Activated T-helper 2 cell treated with anti-CD3 and anti-CD28 coated beads, Interferon-gamma antibody, Interleukin-2, Interleukin-4, amounts not matched to agents 10 μg/mL and 5 μg/mL and 100 μg/mL, durations not matched to agents 14 hours and 24 hours and 36 hours (primary cell): ENCODE measurements around the gene ZNF226. TPM values are rescaled to one million over a fixed set of nuclear protein-coding genes. Genes with fewer than 3 reads are reported as not detected.
"Not testable (repeated sequence)": the region's sequence is repeated elsewhere in the genome, so short reads cannot be mapped to it uniquely, and the experiment has no call there.

Source experiments
- DNase-seq: peaks from one replicate; pipeline ENCODE4 v3.0.0; 2021; ENCODE audit warnings: low spot score
- H3K27ac Mint-ChIP-seq: one replicate; pipeline ENCODE4 v1.8.0; 2021; ENCODE audit warnings: mixed read lengths
- H3K27me3 Mint-ChIP-seq: one replicate; pipeline ENCODE4 v1.8.0; 2021; ENCODE audit warnings: low read depth, mixed read lengths
- H3K36me3 Mint-ChIP-seq: one replicate; pipeline ENCODE4 v1.8.0; 2021; ENCODE audit warnings: low read depth, mixed read lengths
- H3K4me1 Mint-ChIP-seq: one replicate; pipeline ENCODE4 v1.8.0; 2021; ENCODE audit warnings: low read depth, mixed read lengths
- H3K4me3 Mint-ChIP-seq: one replicate; pipeline ENCODE4 v1.8.0; 2021; ENCODE audit warnings: low read depth, mild to moderate bottlenecking, moderate library complexity, mixed read lengths
- H3K9me3 Mint-ChIP-seq: one replicate; pipeline ENCODE4 v1.8.0; 2021; ENCODE audit warnings: mixed read lengths
- intact Hi-C: fragments of 100-400 bp; cut with micrococcal nuclease; formaldehyde crosslinking; loops from one replicate; pipeline ENCODE4 v1.15.1; 2023
- total RNA-seq: library from RNA; stranded (reverse); gene quantifications from 2 replicates; pipeline ENCODE4 v1.2.3, GENCODE V29; 2022

The ZNF226 gene
- total RNA-seq, 1 donor from 2014 or later: 6.6 TPM

DNA sequence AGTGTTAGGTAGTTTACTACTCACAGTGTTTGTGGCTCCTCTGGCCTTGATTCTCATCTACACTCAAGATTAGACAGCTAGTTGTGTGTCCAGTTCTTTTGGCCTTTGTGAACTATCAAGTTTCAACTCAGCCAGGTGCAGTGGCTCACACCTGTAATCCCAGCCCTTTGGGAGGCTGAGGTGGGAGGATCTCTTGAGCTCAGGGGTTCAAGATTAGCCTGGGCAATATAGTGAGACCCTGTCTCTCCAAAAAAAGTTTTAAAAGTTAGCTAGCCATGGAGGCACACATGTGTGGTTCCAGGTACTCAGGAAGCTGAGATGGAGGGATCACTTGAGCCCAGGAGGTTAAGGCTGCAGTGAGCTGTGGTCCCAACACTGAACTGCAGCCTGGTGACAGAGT, 16.1 kb downstream of the ZNF226 start:
- intact Hi-C loops: no loop called here
- H3K9me3 Mint-ChIP-seq: peaks cover 78% of the 10 kb centered on the region
- H3K4me1 Mint-ChIP-seq: no peaks in the 10 kb centered on the region
- H3K27ac Mint-ChIP-seq: no peak overlapping the region
- no peak for DNase-seq
- H3K27me3 Mint-ChIP-seq: no peaks in the 10 kb centered on the region
- no peak overlapping the region for H3K4me3 Mint-ChIP-seq
- H3K36me3 Mint-ChIP-seq: peaks cover 23% of the 10 kb centered on the region

DNA sequence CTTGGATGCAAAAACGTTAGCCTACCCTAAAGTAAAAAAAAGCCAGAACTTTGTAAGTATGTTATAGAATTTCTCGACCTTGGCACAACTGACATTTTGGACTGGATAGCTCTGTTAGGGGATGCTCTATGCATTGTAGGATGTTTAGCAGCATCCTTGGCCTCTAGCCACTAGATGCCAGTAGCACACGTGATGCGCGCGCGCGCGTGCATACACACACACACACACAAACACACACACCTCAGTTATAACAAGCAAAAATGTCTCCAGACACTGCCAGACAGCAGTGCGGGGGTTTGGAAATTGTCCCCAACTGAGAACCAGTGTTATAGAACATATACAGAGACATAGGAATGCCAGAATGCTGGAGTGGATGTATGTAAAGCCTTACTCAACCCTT, 17.2 kb downstream of the ZNF226 start:
- Mint-ChIP-seq H3K27me3 (no peaks in the 10 kb centered on the region), H3K4me1 (no peaks in the 10 kb centered on the region), H3K9me3 (peaks cover 68% of the 10 kb centered on the region), H3K36me3 (peaks cover 11% of the 10 kb centered on the region), H3K4me3 (no peak overlapping the region), H3K27ac (no peak overlapping the region)
- DNase-seq: no peak
- intact Hi-C loops: no loop called here

GRCh38 chr19:44190020-44190419, 25.1 kb downstream of the ZNF226 start:
- intact Hi-C loops: no loop called here

GRCh38 chr19:44192127-44192526, 27.2 kb downstream of the ZNF226 start:
- H3K27me3 Mint-ChIP-seq: no peaks in the 10 kb centered on the region
- H3K27ac Mint-ChIP-seq: no peak overlapping the region
- H3K36me3 Mint-ChIP-seq: no peaks in the 10 kb centered on the region
- intact Hi-C loops: no loop called here
- H3K4me1 Mint-ChIP-seq: no peaks in the 10 kb centered on the region
- peaks cover 46% of the 10 kb centered on the region for H3K9me3 Mint-ChIP-seq
- no peak overlapping the region for H3K4me3 Mint-ChIP-seq
- DNase-seq: no peak

More at GRCh38 chr19:44190020-44190419, 25.1 kb downstream of the ZNF226 start:
- peaks cover 52% of the 10 kb centered on the region for H3K9me3 Mint-ChIP-seq
- no peak overlapping the region for H3K4me3 Mint-ChIP-seq
- no peak for DNase-seq
- H3K4me1 Mint-ChIP-seq: no peaks in the 10 kb centered on the region
- no peaks in the 10 kb centered on the region for H3K27me3 Mint-ChIP-seq
- no peaks in the 10 kb centered on the region for H3K36me3 Mint-ChIP-seq
- H3K27ac Mint-ChIP-seq: no peak overlapping the region

DNA sequence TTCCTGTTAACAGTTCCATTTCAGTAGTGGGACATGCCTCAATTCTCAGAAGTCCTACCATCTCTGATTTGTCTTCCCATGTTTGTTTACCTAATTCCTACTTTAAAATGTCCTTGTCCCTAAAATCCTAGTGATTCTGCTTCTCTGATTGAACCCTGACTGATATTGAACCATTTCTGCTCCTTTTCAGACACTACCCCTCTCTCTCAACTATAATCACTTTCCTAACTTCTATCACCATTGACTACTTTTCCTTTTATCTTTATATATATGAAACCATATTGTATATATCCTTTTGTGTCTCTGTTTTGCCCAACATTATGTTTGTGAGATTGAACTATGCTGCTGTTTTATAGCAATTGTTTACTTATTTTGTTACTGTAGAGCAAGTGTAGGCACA, 31.9 kb downstream of the ZNF226 start:
- Mint-ChIP-seq H3K27me3 (no peaks in the 10 kb centered on the region), H3K9me3 (peaks cover 22% of the 10 kb centered on the region), H3K4me3 (no peak overlapping the region), H3K4me1 (no peaks in the 10 kb centered on the region), H3K27ac (no peak overlapping the region), H3K36me3 (no peaks in the 10 kb centered on the region)
- DNase-seq: no peak
- intact Hi-C loops: no loop called here

- intact Hi-C loops: no loop called here
- Mint-ChIP-seq H3K4me1 (peaks cover 5% of the 10 kb centered on the region), H3K4me3 (no peak overlapping the region), H3K27ac (no peak overlapping the region), H3K9me3 (peaks cover 33% of the 10 kb centered on the region), H3K27me3 (no peaks in the 10 kb centered on the region), H3K36me3 (peaks cover 10% of the 10 kb centered on the region)
- no peak for DNase-seq
Observed at GRCh38 chr19:44202470-44202869, 37.6 kb downstream of the ZNF226 start.

GRCh38 chr19:44202974-44203373, 38.1 kb downstream of the ZNF226 start:
- Mint-ChIP-seq H3K27ac (no peak overlapping the region), H3K36me3 (peaks cover 10% of the 10 kb centered on the region), H3K27me3 (no peaks in the 10 kb centered on the region), H3K9me3 (peaks cover 33% of the 10 kb centered on the region), H3K4me1 (peaks cover 8% of the 10 kb centered on the region), H3K4me3 (no peak overlapping the region)
- DNase-seq: no peak
- intact Hi-C loops: no loop called here

DNA sequence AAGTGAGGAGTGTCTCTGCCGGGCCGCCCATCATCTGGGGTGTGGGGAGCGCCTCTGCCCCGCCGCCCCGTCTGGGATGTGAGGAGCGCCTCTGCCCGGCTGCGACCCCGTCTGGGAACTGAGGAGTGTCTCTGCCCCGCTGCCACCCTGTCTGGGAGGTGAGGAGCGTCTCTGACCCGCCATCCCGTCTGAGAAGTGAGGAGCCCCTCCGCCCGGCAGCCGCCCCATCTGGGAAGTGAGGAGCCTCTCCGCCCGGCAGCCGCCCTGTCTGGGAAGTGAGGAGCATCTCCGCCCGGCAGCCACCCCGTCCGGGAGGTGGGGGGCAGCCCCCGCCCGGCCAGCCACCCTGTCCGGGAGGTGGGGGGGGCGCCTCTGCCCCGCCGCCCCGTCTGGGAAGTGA, 39.0 kb downstream of the ZNF226 start:
- H3K9me3 Mint-ChIP-seq: peaks cover 40% of the 10 kb centered on the region
- H3K4me3 Mint-ChIP-seq, intact Hi-C loops, H3K4me1 Mint-ChIP-seq, H3K27me3 Mint-ChIP-seq, DNase-seq, H3K27ac Mint-ChIP-seq: not testable (repeated sequence)
- H3K36me3 Mint-ChIP-seq: peaks cover 10% of the 10 kb centered on the region

GRCh38 chr19:44204772-44205171, 39.9 kb downstream of the ZNF226 start:
- Mint-ChIP-seq H3K4me1 (peaks cover 8% of the 10 kb centered on the region), H3K27ac (no peak overlapping the region), H3K4me3 (no peak overlapping the region), H3K9me3 (peaks cover 46% of the 10 kb centered on the region), H3K36me3 (peaks cover 10% of the 10 kb centered on the region), H3K27me3 (no peaks in the 10 kb centered on the region)
- intact Hi-C loops: loop anchor here (5.0 kb wide), 1 partner anchor 98 kb away; no protein-coding TSS in a partner anchor
- DNase-seq: no peak

- peak; percentile 71 for DNase-seq
- Mint-ChIP-seq H3K36me3 (peaks cover 13% of the 10 kb centered on the region), H3K27ac (peak overlapping the region; percentile 76), H3K27me3 (no peaks in the 10 kb centered on the region), H3K9me3 (peaks cover 55% of the 10 kb centered on the region), H3K4me3 (peak overlapping the region; percentile 85), H3K4me1 (peaks cover 8% of the 10 kb centered on the region)
- intact Hi-C loops: loop anchor here (1.0 to 5.0 kb wide), 2 partner anchors 43 to 95 kb away; no protein-coding TSS in a partner anchor
Observed at GRCh38 chr19:44207126-44207803, 42.4 kb downstream of the ZNF226 start.

DNA sequence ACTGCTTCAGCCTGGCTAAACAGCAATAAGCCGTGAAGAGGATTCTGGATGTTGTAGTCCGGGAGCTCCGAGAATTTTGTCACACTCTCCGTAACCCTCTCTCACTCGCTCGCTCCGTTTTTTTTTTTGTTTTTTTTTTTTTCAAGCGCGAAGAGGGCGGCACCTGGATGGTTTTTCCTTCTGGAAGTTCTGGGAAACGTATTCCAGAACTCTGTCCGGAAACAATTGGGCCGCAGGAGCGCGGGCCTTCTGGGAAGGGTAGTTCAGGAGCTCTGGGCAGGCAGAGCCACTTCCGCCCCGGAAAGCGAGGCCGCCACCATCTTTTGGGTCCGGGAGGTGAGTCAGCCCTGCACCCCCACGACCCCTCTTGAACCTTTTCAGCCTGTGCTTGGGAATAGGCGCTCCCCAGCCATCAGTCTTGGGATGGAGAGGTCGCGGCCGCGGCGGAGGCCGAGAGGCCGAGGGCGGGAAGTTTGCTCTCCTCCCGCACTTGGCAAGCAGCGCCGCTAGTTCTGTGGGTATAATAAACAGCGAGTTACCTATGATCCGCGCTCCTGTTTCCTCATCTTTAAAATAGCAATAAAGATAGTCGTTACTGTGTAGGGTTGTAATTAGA, 47.5 kb downstream of the ZNF226 start, which contains the start of gene ZNF227:
TSS of gene ZNF227 (plus strand) at position 283 of the 616 bp plus-strand sequence. CDS start 5,261 bp downstream, outside the sequence.
- peak; percentile 70 for DNase-seq

DNA sequence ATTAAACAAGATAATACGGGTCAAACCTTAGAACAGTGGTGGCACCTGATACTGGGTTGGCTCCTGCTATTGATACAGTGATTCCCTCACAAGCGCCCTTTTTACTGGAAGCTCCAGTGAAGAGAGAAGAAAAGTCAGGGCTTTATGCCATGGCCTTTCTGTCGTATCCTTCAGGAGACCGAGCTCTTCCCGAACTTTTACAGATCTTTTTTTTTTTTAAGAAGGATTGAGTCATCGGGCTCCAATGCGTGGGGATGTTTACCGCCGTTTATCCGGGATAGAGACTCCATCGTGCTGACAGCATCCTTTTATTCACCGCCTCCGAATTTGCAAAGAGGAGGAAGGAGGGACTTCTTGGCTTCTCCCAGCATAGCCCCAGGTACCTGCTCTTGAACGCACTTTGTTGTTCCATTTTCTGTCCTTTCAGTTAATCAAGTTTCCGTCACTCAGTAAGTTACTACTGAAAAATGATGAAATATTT, 48.0 kb downstream of the ZNF226 start:
- peaks cover 47% of the 10 kb centered on the region for H3K36me3 Mint-ChIP-seq
- H3K4me3 Mint-ChIP-seq: peak overlapping the region; percentile 92
- no peak for DNase-seq
- peaks cover 36% of the 10 kb centered on the region for H3K9me3 Mint-ChIP-seq
- intact Hi-C loops: loop anchor here (1.0 to 5.0 kb wide), 5 partner anchors 100 to 287 kb away; partner anchors contain the start of genes ZNF180, ZNF224, ZNF225 and ZNF230
- H3K4me1 Mint-ChIP-seq: peaks cover 12% of the 10 kb centered on the region
- peak overlapping the region; percentile 85 for H3K27ac Mint-ChIP-seq
- H3K27me3 Mint-ChIP-seq: no peaks in the 10 kb centered on the region

More for the DNA sequence above, 47.5 kb downstream of the ZNF226 start, which contains the start of gene ZNF227:
- Mint-ChIP-seq H3K27ac (peak within 1 kb of the TSS; percentile 85), H3K27me3 (no peaks in the 10 kb centered on the region), H3K4me1 (peaks cover 16% of the 10 kb centered on the region), H3K36me3 (peaks cover 42% of the 10 kb centered on the region), H3K4me3 (peak within 1 kb of the TSS; percentile 92), H3K9me3 (peaks cover 33% of the 10 kb centered on the region)
- intact Hi-C loops: loop anchor here (1.0 to 5.0 kb wide), 4 partner anchors 100 to 288 kb away; partner anchors contain the start of genes ZNF180, ZNF224, ZNF225 and ZNF284

- H3K27me3 Mint-ChIP-seq, intact Hi-C loops, DNase-seq, H3K4me3 Mint-ChIP-seq, H3K27ac Mint-ChIP-seq, H3K4me1 Mint-ChIP-seq: not testable (repeated sequence)
- peaks cover 40% of the 10 kb centered on the region for H3K9me3 Mint-ChIP-seq
- H3K36me3 Mint-ChIP-seq: peaks cover 78% of the 10 kb centered on the region
Observed at GRCh38 chr19:44219926-44220325, 55.0 kb downstream of the ZNF226 start.
